T-helper 2 cell treated with Interferon-gamma antibody and Interleukin-4, amounts not matched to agents 100 ng/mL and 5 ng/mL, for 36 hours (primary cell): Measurements from ENCODE around the gene ISOC2. TPM values are rescaled to one million over a fixed set of nuclear protein-coding genes. Genes with fewer than 3 reads are reported as not detected.
"Not testable (repeated sequence)": the region's sequence is repeated elsewhere in the genome, so short reads cannot be mapped to it uniquely, and the experiment has no call there.

Experiments
- intact Hi-C: fragments of 100-400 bp; cut with micrococcal nuclease; formaldehyde crosslinking; loops from one replicate; pipeline ENCODE4 v1.15.1; 2023
- total RNA-seq: library from RNA; stranded (reverse); gene quantifications from 2 replicates; pipeline ENCODE4 v1.2.3, GENCODE V29; 2022

ISOC2 gene
- total RNA-seq, 1 donor from 2014 or later, result 23.2 TPM

DNA sequence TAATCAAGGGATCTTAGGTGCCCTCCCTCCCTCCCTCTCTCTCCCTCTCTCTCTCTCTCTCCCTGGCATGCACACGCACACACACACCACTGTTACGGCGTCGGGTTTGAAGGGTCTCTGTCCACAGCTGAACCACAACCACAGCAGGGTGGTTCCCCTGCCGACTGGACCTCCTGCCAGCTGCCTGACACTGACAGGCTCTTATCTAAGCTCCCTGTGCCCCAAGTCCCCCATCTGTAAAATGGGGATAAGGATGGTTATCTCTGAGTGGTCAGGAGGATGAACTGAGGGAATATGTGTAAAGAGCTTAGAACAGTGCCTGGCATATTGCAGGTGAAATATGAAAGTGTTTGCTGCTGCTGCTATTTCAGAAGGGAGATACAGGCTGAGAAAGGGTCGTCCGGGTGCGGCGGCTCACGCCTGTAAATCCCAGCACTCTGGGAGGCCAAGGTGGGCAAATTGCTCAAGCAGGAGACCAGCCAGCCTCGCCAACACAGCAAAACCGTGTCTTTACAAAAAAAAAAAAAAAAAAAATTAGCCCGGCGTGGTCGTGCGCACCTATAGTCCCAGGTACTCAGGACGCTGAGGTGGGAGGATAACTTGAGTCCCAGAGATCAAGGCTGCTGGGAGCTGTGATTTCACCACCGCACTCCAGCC is 17.5 kb downstream of the ISOC2 start:
- intact Hi-C loops, result no loop called here

- intact Hi-C loops, result no loop called here
Measured at GRCh38 chr19:55443045-55443823, 18.2 kb downstream of the ISOC2 start, which contains the start of gene SHISA7. SHISA7 (minus strand) TSS chr19:55443300; CDS start chr19:55442863, 437 bp downstream.

DNA sequence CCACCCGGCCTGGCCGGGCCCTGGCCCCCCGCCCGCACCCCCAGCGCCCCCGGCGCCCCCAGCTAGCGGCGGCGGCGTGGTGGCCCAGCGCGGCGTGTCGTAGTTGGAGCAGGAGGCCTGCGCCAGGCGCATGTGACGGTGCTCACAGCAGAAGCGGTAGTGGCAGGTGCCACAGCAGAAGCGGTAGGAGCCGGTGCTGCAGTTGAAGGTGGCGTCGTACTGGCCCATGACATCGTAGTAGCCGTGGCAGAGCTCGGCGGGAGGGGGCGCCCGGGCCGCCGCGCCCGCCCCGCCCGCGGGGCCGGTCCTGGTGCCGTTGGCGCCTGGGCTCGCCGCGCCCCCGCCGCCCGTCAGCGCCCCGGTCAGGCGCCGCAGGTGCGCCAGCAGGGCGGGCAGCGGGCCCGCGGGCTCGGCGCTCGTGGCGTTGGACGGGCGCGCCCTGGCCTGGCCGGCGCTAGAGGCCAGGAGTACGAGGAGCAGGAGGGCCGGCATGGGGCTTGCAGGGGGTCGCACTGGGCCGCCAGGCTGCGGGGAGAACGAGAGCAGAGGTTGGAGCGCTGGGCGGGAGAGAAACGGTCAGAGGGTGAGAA is 19.0 kb downstream of the ISOC2 start:
- intact Hi-C loops, result no loop called here

DNA sequence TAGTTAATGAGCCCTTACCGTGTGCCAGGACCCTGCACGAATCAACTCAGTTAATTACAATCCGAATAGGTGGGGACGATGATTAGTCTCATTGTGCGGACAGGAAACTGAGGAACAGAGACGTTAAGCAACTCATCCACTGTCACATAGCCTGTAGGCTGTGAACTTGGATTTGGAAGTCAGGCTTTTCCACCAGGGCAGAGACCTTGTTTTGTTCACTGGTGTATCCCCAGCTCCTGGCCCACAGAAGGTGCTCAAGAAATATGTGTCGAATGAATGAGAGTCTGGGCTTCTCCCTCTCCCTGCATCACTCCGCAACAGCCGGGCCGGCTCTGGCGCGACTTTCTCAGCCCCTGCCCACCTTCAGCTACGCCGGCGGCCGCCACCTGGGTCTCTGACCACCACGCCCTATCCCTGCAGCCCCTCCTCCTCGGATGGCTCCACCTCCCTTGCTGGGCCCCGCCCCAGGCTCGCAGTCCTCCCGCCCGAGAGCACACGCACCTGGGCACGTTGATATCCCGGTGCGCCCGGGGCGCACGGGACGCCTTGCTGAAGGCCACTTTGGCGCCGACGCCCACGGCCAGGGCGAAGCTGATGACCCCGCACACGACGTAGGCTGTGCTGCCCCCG is 19.6 kb downstream of the ISOC2 start:
- intact Hi-C loops, result no loop called here

- intact Hi-C loops, result no loop called here
Measured at GRCh38 chr19:55441319-55441691, 20.1 kb downstream of the ISOC2 start.

DNA sequence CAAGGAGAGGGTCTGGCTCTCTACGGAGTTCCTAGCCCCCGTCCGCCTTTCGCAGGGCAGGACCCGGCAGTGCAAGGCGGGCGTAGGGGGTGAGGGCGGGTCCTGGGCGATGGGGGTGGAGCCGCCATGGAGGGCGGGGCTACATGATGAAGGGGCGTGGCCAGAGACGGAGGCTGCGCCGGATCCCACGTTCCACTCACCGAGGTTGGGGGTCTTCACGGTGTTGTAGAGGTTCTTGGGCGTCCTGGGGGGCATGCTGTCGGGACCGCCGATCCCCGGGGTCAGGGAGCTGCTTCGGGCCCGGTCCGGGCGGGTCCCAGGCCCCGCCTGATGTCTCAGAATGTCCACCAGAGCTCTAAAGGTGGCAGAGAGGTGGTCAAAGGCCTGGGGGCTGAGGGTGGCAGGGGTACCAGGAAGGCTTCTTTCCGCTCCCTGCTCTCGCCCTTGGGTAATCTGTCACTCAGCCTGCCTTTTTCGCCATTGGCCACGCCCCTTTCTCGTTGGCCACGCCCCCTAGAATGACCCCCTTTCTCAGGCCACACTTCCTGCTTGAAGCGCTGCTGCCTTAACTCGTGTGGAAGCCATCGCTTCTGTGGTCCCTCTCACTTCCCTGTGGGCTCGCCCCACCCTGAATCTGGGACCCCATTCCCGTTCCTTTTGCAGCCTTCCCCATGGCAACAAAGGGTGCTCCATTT is 20.9 kb downstream of the ISOC2 start:
- intact Hi-C loops, result no loop called here

DNA sequence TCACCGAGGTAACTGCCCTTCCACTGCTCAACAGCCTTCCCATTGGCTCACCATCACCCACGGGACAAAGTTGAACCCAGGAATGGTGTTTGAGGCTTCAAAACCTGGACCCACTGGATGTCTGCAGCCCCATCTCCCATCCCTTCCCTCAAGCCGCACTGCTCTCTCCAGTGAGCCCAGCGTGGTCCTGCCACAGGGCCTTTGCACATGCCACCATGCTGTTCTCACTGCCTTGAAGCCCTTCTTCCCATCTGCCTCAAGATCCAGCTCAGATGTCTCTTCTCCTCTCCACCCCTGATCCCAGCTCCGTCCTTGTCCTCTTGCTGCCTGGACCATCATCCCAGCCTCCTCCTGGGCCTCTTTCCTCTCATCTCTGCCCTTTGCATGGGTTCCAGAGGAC is 22.4 kb downstream of the ISOC2 start:
- intact Hi-C loops, result no loop called here

- intact Hi-C loops, result no loop called here
Measured at GRCh38 chr19:55437410-55437809, 24.0 kb downstream of the ISOC2 start.

- intact Hi-C loops, result no loop called here
Measured at GRCh38 chr19:55436847-55437246, 24.6 kb downstream of the ISOC2 start.

DNA sequence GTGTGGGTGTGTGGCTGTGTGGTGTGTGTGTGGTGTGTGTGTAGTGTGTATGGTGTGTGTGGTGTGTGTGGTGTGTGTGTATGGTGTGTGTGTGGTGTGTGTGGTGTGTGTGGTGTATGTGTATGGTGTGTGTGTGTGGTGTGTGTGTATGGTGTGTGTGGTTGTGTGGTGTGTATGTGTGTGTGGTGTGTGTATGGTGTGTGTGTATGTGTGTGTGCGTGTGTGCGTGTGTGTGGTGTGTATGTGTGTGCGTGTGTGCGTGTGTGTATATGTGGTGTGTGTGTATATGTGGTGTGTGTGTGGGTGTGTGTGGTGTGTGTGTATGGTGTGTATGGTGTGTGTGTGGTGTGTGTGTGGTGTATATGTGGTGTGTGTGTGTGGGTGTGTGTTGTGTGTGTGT is 26.4 kb downstream of the ISOC2 start:
- intact Hi-C loops, result no loop called here

DNA sequence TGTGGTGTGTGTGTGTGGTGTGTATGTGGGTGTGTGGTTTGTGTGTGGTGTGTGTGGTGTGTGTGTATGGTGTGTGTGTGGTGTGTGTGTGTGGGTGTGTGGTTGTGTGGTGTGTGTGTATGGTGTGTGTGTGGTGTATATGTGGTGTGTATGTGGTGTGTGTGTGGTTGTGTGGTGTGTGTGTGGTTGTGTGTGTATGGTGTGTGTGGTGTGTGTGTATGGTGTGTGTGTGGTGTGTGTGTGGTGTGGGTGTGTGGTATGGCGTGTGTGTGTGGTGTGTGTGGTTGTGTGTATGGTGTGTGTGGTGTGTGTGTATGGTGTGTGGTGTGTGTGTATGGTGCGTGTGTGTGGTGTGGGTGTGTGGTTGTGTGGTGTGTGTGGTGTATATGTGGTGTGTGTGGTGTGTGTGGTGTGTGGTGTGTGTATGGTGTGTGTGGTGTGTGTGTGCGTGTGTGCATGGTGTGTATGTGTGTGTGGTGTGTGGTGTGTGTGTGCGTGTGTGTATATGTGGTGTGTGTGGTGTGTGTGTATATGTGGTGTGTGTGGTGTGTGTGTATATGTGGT is 27.0 kb downstream of the ISOC2 start:
- intact Hi-C loops, result no loop called here

DNA sequence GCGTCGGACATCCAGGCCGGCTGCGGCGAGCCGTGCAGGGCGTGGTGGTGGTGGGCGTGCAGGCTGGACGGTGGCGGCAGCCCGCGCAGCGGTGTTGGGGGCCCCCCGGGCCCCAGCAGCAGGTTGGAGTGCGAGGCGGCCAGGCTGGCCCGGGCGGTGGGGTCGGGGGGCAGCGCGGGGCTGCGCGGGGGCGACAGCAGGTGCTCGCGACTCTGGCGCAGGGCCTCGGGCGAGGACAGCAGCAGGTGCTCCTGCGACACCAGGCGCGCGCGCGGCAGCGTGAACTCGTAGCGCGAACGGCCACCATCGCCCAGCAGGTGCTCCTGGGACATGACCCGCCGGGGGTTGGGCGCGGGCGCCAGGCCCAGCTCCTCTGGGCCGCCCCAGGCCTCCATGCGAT is 28.1 kb downstream of the ISOC2 start:
- intact Hi-C loops, result no loop called here

DNA sequence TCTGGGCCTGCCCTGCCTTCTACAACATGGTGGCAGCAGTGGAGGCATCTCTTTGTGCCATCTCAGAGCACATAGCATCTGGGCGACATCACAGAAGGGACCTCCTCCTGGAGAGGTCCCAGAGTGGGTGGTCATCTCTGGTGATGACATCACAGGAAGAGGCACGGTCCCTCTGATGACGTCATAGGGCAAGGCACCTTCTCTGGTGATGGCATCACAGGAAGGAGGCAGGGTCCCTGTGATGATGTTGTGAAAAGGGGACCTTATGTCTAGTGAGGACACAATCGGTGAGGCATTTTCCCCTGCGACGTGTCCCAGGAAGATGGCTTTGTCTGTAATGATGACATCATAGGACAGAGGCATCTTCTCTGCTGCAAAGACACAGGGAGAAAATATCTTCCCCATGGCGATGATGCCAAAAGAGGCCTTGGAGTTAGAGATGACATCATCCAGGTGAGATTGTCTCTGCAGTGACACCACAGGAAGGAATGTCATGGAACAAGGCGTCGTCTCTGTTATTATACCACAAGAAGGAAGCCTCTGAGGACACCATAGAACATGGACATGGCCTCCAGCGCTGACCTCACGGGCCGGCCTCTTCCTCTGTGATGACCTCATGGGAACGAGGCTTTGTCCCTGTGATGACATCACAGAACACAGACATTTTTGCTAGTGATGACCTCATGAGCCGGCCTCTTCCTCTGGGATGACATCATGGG is 29.0 kb downstream of the ISOC2 start:
- intact Hi-C loops, result no loop called here

GRCh38 chr19:55431183-55431582 is 30.3 kb downstream of the ISOC2 start:
- intact Hi-C loops, result no loop called here

DNA sequence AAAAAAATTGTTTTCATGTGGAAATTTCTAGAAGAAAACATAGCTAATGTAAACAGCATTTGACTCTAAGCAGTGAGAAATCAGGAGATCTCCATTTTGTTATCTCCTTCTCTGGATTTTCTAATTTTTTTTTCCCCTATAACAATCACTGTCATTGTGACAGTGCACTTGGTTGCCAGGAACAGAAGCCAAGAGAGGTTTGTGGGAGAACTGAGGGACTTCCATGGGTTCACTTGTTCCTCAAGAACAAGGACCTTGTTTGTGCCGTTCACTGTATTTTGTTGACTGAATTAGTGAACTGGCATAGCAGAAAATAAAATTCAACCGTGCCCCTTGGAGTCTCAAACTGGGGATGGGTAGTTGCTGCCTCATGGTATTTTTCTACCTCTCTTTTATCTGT is 35.4 kb downstream of the ISOC2 start:
- intact Hi-C loops, result no loop called here

DNA sequence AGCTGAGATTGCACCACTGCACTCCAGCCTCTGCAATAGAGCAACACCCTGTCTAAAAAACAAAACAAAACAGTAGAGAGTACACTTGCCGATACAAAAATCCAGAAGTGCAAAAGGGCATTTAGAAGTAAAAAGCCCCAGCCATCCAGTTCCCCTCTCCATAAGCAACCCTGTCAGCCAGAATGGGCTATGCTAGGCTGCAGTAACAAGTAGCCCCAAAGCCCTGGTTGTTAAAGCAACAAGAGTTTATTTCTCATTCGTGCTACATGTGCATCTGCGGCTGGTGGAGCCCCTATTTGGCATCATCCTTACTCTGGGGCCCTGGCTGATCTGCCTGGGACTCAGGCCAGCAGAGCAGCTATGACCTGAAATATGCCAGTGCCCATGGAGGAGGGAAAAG is 36.9 kb downstream of the ISOC2 start:
- intact Hi-C loops, result no loop called here

GRCh38 chr19:55423225-55424005 is 38.0 kb downstream of the ISOC2 start:
- intact Hi-C loops, result no loop called here

GRCh38 chr19:55421281-55421680 is 40.2 kb downstream of the ISOC2 start:
- intact Hi-C loops, result not testable (repeated sequence)

GRCh38 chr19:55419624-55420236 is 41.7 kb downstream of the ISOC2 start:
- intact Hi-C loops, result loop anchor here (10.0 kb wide), 1 partner anchor 255 kb away; the partner anchor contains the start of gene DNAAF3
